ENCODE results near the gene PRICKLE2. TPM values are rescaled to one million over a fixed set of nuclear protein-coding genes. Genes with fewer than 3 reads are reported as not detected.
A peak's percentile ranks its signal among the peaks of the same experiment; 100 is the strongest.

Gene PRICKLE2
- total RNA-seq, 1 donor from 2014 or later, result 34.0 TPM

- peak; percentile 78 for ATAC-seq
- intact Hi-C loops (cut with DNase I), result no loop called here
- no peak for DNase-seq (ENCODE audit: low spot score)
Measured at GRCh38 chr3:64067506-64068346, 157.5 kb downstream of the PRICKLE2 start.

GRCh38 chr3:64064804-64065203, 160.5 kb downstream of the PRICKLE2 start:
- intact Hi-C loops (cut with DNase I), result no loop called here
- ATAC-seq, result no peak
- DNase-seq (ENCODE audit: low spot score), result no peak

- ATAC-seq (no peak), DNase-seq (ENCODE audit: low spot score) (no peak)
- intact Hi-C loops (cut with DNase I), result no loop called here
Measured at GRCh38 chr3:64063983-64064438, 161.3 kb downstream of the PRICKLE2 start.

- ATAC-seq (no peak), DNase-seq (ENCODE audit: low spot score) (no peak)
- intact Hi-C loops (cut with DNase I), result no loop called here
Measured at GRCh38 chr3:64063207-64063982, 161.9 kb downstream of the PRICKLE2 start.

GRCh38 chr3:64061628-64062027, 163.6 kb downstream of the PRICKLE2 start:
- ATAC-seq, result no peak
- no peak for DNase-seq (ENCODE audit: low spot score)
- intact Hi-C loops (cut with DNase I), result no loop called here

- DNase-seq (ENCODE audit: low spot score) (no peak), ATAC-seq (no peak)
- intact Hi-C loops (cut with DNase I), result no loop called here
Measured at GRCh38 chr3:64059484-64060175, 165.6 kb downstream of the PRICKLE2 start.

GRCh38 chr3:64058566-64058965, 166.7 kb downstream of the PRICKLE2 start:
- no peak for DNase-seq (ENCODE audit: low spot score)
- ATAC-seq, result no peak
- intact Hi-C loops (cut with DNase I), result no loop called here

- intact Hi-C loops (cut with DNase I), result no loop called here
- ATAC-seq (no peak), DNase-seq (ENCODE audit: low spot score) (no peak)
Measured at GRCh38 chr3:64057231-64057630, 168.0 kb downstream of the PRICKLE2 start.

GRCh38 chr3:64056606-64057180, 168.6 kb downstream of the PRICKLE2 start:
- intact Hi-C loops (cut with DNase I), result no loop called here
- no peak for DNase-seq (ENCODE audit: low spot score)
- ATAC-seq, result no peak

- ATAC-seq (no peak), DNase-seq (ENCODE audit: low spot score) (no peak)
- intact Hi-C loops (cut with DNase I), result no loop called here
Measured at GRCh38 chr3:64055076-64055475, 170.2 kb downstream of the PRICKLE2 start.

- no peak for ATAC-seq
- intact Hi-C loops (cut with DNase I), result no loop called here
- no peak for DNase-seq (ENCODE audit: low spot score)
Measured at GRCh38 chr3:64054488-64054887, 170.8 kb downstream of the PRICKLE2 start.

- intact Hi-C loops (cut with DNase I), result no loop called here
- ATAC-seq (no peak), DNase-seq (ENCODE audit: low spot score) (no peak)
Measured at GRCh38 chr3:64053581-64053980, 171.7 kb downstream of the PRICKLE2 start.

- intact Hi-C loops (cut with DNase I), result no loop called here
- ATAC-seq (no peak), DNase-seq (ENCODE audit: low spot score) (no peak)
Measured at GRCh38 chr3:64053117-64053516, 172.1 kb downstream of the PRICKLE2 start.

GRCh38 chr3:64049832-64050231, 175.4 kb downstream of the PRICKLE2 start:
- intact Hi-C loops (cut with DNase I), result no loop called here
- ATAC-seq (no peak), DNase-seq (ENCODE audit: low spot score) (no peak)

GRCh38 chr3:64049136-64049535, 176.1 kb downstream of the PRICKLE2 start:
- DNase-seq (ENCODE audit: low spot score) (no peak), ATAC-seq (no peak)
- intact Hi-C loops (cut with DNase I), result no loop called here

- no peak for ATAC-seq
- no peak for DNase-seq (ENCODE audit: low spot score)
- intact Hi-C loops (cut with DNase I), result no loop called here
Measured at GRCh38 chr3:64048631-64049061, 176.6 kb downstream of the PRICKLE2 start.

- ATAC-seq (no peak), DNase-seq (ENCODE audit: low spot score) (no peak)
- intact Hi-C loops (cut with DNase I), result no loop called here
Measured at GRCh38 chr3:64047787-64048186, 177.5 kb downstream of the PRICKLE2 start.

GRCh38 chr3:64046996-64047594, 178.2 kb downstream of the PRICKLE2 start:
- no peak for ATAC-seq
- no peak for DNase-seq (ENCODE audit: low spot score)
- intact Hi-C loops (cut with DNase I), result no loop called here

- no peak for ATAC-seq
- no peak for DNase-seq (ENCODE audit: low spot score)
- intact Hi-C loops (cut with DNase I), result no loop called here
Measured at GRCh38 chr3:64046592-64046991, 178.7 kb downstream of the PRICKLE2 start.
